Type B pancreatic cell (in vitro differentiated cells): Measurements from ENCODE around the gene BSDC1. TPM values are rescaled to one million over a fixed set of nuclear protein-coding genes. Genes with fewer than 3 reads are reported as not detected.
A peak's percentile ranks its signal among the peaks of the same experiment; 100 is the strongest.
"Not testable (repeated sequence)": the region's sequence is repeated elsewhere in the genome, so short reads cannot be mapped to it uniquely, and the experiment has no call there.

Source experiments
- DNase-seq: peaks from one replicate; pipeline ENCODE4 v3.0.0; 2021; ENCODE audit warnings: mixed read lengths; ENCODE audit not compliant: unreplicated experiment; ENCODE audit errors: extremely low spot score
- H3K27ac Mint-ChIP-seq: 2 replicates; pipeline ENCODE4 v1.8.0; 2021; ENCODE audit warnings: mild to moderate bottlenecking, mixed read lengths
- H3K27me3 Mint-ChIP-seq: 2 replicates; pipeline ENCODE4 v1.8.0; 2021; ENCODE audit warnings: mixed read lengths
- H3K36me3 Mint-ChIP-seq: 2 replicates; pipeline ENCODE4 v1.8.0; 2021; ENCODE audit warnings: mixed read lengths
- H3K4me1 Mint-ChIP-seq: one replicate; pipeline ENCODE4 v1.8.0; 2021; ENCODE audit warnings: mixed read lengths; ENCODE audit not compliant: unreplicated experiment
- H3K4me3 Mint-ChIP-seq: 2 replicates; pipeline ENCODE4 v1.8.0; 2021; ENCODE audit warnings: mild to moderate bottlenecking, mixed read lengths
- H3K9me3 Mint-ChIP-seq: 2 replicates; pipeline ENCODE4 v1.8.0; 2021; ENCODE audit warnings: mixed read lengths
- CTCF ChIP-seq: fragments of 200-600 bp; sonication (generic); conservative IDR thresholded peaks from 2 replicates; pipeline ENCODE4 v1.5.0; 2021; ENCODE audit warnings: antibody characterized with exemption, mild to moderate bottlenecking
- long read RNA-seq: library from polyadenylated mRNA; unstranded; transcript quantifications from one replicate; pipeline ENCODE4 v2.0.0, GENCODE V29; 2020
- total RNA-seq: library from RNA; stranded (reverse); gene quantifications from 2 replicates; pipeline ENCODE4 v1.2.1, GENCODE V29; 2021; ENCODE audit warnings: low replicate concordance

BSDC1 gene
- 66.5 and 71.3 TPM in 2 replicates for total RNA-seq
- long read RNA-seq, full-length matches to known transcripts: 61 of 98 reads
- long read RNA-seq, partial matches to known transcripts: 24 of 98 reads
- long read RNA-seq, other reads (novel, unspliced or antisense): 13 of 98 reads

GRCh38 chr1:32394141-32394889 is at the start of gene BSDC1:
Gene BSDC1, minus strand, starts transcription at chr1:32394441. Its CDS starts 27 bp downstream, at chr1:32394414.
- Mint-ChIP-seq H3K9me3 (no peaks in the 10 kb centered on the region), H3K4me3 (peak within 1 kb of the TSS; percentile 99), H3K27me3 (no peaks in the 10 kb centered on the region), H3K4me1 (peaks cover 18% of the 10 kb centered on the region), H3K27ac (peak within 1 kb of the TSS; percentile 98), H3K36me3 (peaks cover 10% of the 10 kb centered on the region)
- TF ChIP-seq CTCF: no peak
- DNase-seq: peak; percentile 98

- H3K27me3 Mint-ChIP-seq, H3K36me3 Mint-ChIP-seq, H3K9me3 Mint-ChIP-seq, DNase-seq, H3K4me3 Mint-ChIP-seq, H3K4me1 Mint-ChIP-seq, H3K27ac Mint-ChIP-seq: not testable (repeated sequence)
Measured at GRCh38 chr1:32441467-32441866, 47.2 kb upstream of the BSDC1 start.

- H3K36me3 Mint-ChIP-seq, H3K4me3 Mint-ChIP-seq, H3K27ac Mint-ChIP-seq, H3K9me3 Mint-ChIP-seq, H3K4me1 Mint-ChIP-seq, DNase-seq: not testable (repeated sequence)
- peaks cover 12% of the 10 kb centered on the region for H3K27me3 Mint-ChIP-seq
Measured at GRCh38 chr1:32438777-32439176, 44.5 kb upstream of the BSDC1 start.

GRCh38 chr1:32438136-32438535 is 43.9 kb upstream of the BSDC1 start:
- no peak for TF ChIP-seq CTCF
- Mint-ChIP-seq H3K27ac (no peak overlapping the region), H3K27me3 (peaks cover 15% of the 10 kb centered on the region), H3K4me3 (no peak overlapping the region), H3K36me3 (no peaks in the 10 kb centered on the region), H3K4me1 (no peaks in the 10 kb centered on the region), H3K9me3 (no peaks in the 10 kb centered on the region)
- no peak for DNase-seq

GRCh38 chr1:32431736-32432400 is 37.6 kb upstream of the BSDC1 start:
- DNase-seq: no peak
- Mint-ChIP-seq H3K4me1 (no peaks in the 10 kb centered on the region), H3K27me3 (peaks cover 21% of the 10 kb centered on the region), H3K27ac (no peak overlapping the region), H3K36me3 (no peaks in the 10 kb centered on the region), H3K4me3 (no peak overlapping the region), H3K9me3 (no peaks in the 10 kb centered on the region)
- no peak for TF ChIP-seq CTCF

- Mint-ChIP-seq H3K27me3 (peaks cover 16% of the 10 kb centered on the region), H3K4me3 (no peak overlapping the region), H3K4me1 (no peaks in the 10 kb centered on the region), H3K36me3 (no peaks in the 10 kb centered on the region), H3K27ac (no peak overlapping the region), H3K9me3 (no peaks in the 10 kb centered on the region)
- no peak for TF ChIP-seq CTCF
- no peak for DNase-seq
Measured at GRCh38 chr1:32427264-32427963, 33.2 kb upstream of the BSDC1 start.
